ENCODE data around the gene ESR1.
"Not testable (repeated sequence)": the region's sequence is repeated elsewhere in the genome, so short reads cannot be mapped to it uniquely, and the experiment has no call there.

The ESR1 gene

GRCh38 chr6:152118678-152119077 lies 311.2 kb downstream of the ESR1 start:
- no peak overlapping the region for H3K27ac ChIP-seq
- DNase-seq (ENCODE audit: low read depth, low spot score): no peak

DNA sequence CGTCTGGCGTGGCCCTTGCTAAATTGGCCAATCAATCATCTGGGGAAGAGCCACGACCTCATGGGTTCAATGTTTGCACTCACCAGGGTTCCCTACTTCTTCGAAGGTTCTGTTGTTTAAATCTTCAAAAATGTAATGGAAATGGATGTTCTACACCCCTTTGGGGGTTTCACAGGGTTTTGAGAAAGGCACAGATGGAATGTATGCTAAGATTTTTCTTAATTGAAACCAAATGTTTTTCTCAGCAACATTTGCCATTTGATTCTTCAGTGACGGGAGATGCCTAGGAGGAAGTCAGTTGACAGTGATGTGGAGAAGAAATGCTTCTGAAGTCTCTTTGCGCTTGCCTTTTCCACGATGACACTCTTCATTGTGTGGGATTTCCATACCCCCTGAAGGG lies 312.3 kb downstream of the ESR1 start:
- no peak for DNase-seq (ENCODE audit: low read depth, low spot score)
- no peak overlapping the region for H3K27ac ChIP-seq

DNA sequence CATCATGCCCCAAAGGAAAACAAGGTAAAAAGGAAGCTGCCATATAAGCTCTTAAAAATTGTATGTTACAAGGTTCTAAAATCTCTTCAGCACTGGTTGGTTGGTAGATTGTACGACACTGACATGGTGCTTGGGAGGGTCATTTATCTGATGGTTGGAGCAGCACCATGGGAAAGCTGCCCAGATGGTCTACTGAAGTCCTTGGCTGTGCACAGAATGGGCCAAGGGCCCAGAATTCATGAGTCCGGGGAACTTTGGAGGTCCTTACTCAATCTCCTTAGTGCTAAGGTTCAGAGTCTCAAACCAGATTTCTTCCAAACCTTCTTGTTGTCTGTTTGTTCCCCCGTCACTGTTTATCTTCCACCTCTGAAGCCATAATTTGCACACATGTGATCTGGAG lies 314.4 kb downstream of the ESR1 start:
- no peak for DNase-seq (ENCODE audit: low read depth, low spot score)

DNA sequence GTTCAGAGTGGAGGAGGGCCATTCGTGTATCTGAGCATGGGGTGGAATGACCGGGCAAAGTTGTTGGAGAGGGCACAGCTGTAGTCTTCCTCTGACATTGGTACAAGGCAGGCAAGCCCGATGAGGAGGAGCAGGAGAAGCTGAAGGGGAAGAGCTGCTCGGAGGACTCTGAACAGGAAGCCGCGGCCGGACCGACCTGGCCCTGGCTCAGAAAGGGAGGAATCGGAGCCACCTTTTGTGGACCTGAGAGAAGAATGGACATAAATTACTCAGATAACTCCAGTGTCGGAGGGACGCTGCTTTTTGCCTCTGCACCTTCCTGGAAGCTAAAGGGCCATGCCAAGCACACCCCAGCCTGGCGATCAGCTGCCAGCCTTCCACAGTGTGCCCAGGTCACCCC lies 315.0 kb downstream of the ESR1 start:
- no peak overlapping the region for H3K27ac ChIP-seq

More for the DNA sequence above, 314.4 kb downstream of the ESR1 start:
- no peak overlapping the region for H3K27ac ChIP-seq

GRCh38 chr6:152123076-152123475 lies 315.6 kb downstream of the ESR1 start:
- DNase-seq (ENCODE audit: low read depth, low spot score): no peak
- no peak overlapping the region for H3K27ac ChIP-seq

More for the DNA sequence above, 315.0 kb downstream of the ESR1 start:
- no peak for DNase-seq (ENCODE audit: low read depth, low spot score)

DNA sequence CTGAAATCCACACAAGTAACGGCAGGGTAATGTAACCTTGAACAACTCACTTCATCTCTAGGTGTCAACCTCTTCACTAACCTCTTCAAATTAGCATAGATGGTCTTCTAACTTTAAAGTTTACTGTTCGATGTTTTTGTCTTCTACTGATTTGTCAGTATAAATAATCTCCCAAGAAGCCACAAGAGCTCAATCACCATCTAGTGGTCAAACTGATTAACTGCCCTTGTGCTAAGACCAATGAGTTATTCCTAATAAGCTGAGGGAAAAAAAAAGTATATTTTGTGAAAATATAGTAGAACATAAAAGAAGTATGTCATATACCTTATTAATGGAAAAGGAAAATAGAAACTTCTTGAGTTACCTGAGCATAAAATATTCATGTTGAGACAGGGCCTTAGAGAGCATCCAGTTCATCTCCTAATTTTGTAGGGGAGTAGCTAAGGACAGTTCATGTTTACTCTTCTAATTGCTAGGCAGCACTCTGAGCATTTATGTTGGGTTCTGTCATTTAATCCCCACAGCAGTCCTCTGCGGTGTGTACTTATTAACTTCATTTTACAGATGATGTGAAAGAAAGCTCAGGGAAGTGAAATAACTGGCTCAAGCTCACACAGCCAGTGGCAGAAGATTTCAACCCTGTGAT lies 317.1 kb downstream of the ESR1 start:
- no peak overlapping the region for H3K27ac ChIP-seq
- DNase-seq (ENCODE audit: low read depth, low spot score): no peak

DNA sequence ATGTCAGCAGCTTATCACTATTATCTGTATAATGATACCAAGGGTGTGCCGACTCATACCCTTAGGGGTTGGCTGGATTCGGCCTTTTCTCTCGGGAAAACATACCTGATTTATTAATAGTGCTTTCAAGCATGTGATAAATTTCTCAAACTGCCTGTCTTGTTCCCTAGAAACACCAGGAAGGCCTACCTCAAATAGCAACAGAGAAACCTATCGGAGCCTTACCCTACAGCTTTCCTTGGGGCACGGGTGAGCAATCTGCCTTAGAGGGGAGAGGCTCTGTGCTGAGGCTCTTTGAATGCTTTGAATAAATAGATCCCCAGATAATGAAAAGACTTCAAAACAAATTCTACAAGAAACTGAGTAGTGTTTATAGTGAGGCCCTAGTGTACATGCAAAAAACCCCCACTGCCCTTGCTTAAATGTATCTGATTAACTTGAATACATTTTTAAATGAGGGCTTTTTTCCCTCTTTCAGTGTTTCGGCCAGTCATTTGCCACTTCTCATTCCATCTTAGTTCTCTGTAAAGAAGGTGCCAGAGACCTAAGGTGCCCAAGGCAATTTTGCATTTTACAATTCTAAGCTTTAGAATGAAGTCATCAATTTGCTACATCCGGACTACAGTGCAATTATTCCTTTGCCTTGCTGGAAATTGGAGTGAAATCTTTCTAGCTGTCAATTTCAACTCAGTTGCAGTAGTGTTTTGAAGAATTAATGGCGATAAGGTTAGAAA lies 320.1 kb downstream of the ESR1 start:
- peak overlapping the region; percentile 61 for H3K27ac ChIP-seq
- peak; percentile 10 for DNase-seq (ENCODE audit: low read depth, low spot score)

DNA sequence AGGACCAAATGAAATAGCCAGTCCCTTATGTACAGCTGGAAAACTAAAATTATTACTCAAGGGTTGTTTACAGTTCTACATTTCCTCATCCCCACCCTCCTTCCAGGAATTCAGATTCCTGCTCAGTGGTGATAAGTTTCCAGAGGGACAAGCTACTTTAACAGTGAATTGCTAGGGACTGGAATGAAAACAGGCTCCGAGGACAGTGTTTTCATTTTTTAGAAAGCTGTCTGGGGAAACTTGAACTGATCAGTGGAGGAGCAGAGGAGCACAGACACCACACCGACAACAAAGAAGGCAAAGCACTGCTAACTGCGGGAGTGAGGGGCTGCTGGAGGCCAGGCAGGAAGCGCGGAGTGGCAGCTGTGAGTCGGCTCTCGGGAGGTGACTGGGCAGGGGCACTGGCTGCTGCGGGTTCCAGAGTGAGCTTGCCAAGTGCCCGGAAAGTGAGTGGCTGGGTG lies 322.2 kb downstream of the ESR1 start:
- peak overlapping the region; percentile 37 for H3K27ac ChIP-seq
- no peak for DNase-seq (ENCODE audit: low read depth, low spot score)

- DNase-seq (ENCODE audit: low read depth, low spot score): peak; percentile 8
- H3K27ac ChIP-seq: peak overlapping the region; percentile 37
Measured at GRCh38 chr6:152130441-152130840, 323.0 kb downstream of the ESR1 start.

GRCh38 chr6:152135755-152136448 lies 328.4 kb downstream of the ESR1 start:
- no peak for DNase-seq (ENCODE audit: low read depth, low spot score)
- no peak overlapping the region for H3K27ac ChIP-seq

- DNase-seq (ENCODE audit: low read depth, low spot score): no peak
- H3K27ac ChIP-seq: no peak overlapping the region
Measured at GRCh38 chr6:152136449-152136825, 329.0 kb downstream of the ESR1 start.

GRCh38 chr6:152138344-152138743 lies 330.9 kb downstream of the ESR1 start:
- not testable (repeated sequence) for H3K27ac ChIP-seq; DNase-seq (ENCODE audit: low read depth, low spot score)

DNA sequence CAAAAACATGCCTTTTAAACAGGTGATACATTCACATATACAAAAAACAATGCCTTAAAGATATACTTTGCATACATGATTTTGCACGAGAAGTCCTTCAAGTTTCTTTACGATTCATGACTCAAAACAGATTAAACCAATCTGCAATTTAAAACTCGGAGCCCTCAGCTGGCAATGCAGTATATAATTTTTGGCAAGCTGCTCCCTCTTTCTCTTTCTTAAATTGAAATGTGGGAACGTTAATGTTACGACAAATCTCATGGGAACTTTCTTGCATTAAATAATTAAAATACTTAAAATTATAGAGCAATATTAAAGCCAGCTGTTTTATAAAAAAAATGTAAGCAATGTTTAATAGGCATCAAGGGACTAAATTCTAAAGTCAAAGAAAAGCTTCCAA lies 334.6 kb downstream of the ESR1 start:
- DNase-seq (ENCODE audit: low read depth, low spot score): no peak
- no peak overlapping the region for H3K27ac ChIP-seq

DNA sequence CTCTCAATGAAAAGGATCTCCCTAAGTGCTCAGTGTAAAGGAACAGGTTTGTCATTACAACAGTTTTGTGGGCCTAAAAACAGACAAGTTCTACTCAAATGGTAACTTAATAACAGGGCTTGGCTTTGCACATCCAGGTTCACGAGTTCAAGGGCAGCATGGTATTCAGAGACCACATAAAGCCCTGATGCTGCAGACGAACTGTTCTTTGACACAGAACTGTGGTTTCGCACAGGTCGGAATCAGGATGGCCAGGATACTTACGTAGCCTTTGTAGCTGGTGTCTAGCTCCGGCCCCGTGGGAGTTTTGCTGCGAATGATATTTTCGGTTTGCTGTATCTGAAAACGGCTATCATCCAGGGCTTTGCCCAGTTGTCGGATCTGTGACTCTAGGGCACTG lies 335.9 kb downstream of the ESR1 start:
- H3K27ac ChIP-seq: no peak overlapping the region
- DNase-seq (ENCODE audit: low read depth, low spot score): no peak

- no peak for DNase-seq (ENCODE audit: low read depth, low spot score)
- H3K27ac ChIP-seq: no peak overlapping the region
Measured at GRCh38 chr6:152146385-152146784, 338.9 kb downstream of the ESR1 start.

GRCh38 chr6:152147269-152147668 lies 339.8 kb downstream of the ESR1 start:
- H3K27ac ChIP-seq: no peak overlapping the region
- no peak for DNase-seq (ENCODE audit: low read depth, low spot score)

DNA sequence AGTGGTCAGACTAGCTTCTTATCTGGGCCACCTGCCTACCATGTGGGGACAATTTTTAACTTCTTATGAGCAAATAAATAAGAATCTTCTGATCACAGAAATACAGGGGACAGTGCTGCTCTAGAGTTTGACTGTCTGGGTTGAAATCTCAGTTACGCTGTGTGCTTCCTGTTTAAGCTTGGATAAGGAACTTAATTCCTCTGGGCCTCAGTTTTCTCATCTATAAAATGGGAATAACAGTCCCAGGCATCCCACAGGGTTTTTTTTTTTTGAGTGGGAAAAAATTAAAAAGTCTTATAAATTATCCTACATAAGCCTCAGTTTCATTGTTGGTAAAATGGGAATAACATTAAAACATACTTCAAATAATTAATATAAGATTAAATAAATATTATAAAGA lies 340.9 kb downstream of the ESR1 start:
- no peak for DNase-seq (ENCODE audit: low read depth, low spot score)
- no peak overlapping the region for H3K27ac ChIP-seq

DNA sequence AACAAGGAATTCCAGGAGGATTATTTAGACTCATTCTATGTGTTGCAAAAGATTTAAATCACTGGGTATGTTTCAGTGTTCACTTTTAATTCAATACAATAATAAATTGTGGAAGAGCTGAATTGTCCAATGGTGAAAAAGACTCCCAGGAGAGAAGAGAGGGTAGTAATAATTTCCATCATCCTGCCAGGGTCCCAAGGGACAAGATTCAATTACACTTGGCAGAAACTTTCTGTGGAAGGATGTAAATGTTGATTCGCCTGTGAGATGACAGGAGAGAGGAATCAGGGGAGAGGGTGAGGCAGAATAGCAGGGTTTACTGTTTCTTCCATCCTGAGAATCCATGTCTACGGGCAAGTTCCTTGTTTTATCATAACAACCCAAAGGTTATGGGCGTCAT lies 342.7 kb downstream of the ESR1 start:
- H3K27ac ChIP-seq: no peak overlapping the region
- DNase-seq (ENCODE audit: low read depth, low spot score): no peak

GRCh38 chr6:152151920-152152319 lies 344.4 kb downstream of the ESR1 start:
- no peak for DNase-seq (ENCODE audit: low read depth, low spot score)
- no peak overlapping the region for H3K27ac ChIP-seq

DNA sequence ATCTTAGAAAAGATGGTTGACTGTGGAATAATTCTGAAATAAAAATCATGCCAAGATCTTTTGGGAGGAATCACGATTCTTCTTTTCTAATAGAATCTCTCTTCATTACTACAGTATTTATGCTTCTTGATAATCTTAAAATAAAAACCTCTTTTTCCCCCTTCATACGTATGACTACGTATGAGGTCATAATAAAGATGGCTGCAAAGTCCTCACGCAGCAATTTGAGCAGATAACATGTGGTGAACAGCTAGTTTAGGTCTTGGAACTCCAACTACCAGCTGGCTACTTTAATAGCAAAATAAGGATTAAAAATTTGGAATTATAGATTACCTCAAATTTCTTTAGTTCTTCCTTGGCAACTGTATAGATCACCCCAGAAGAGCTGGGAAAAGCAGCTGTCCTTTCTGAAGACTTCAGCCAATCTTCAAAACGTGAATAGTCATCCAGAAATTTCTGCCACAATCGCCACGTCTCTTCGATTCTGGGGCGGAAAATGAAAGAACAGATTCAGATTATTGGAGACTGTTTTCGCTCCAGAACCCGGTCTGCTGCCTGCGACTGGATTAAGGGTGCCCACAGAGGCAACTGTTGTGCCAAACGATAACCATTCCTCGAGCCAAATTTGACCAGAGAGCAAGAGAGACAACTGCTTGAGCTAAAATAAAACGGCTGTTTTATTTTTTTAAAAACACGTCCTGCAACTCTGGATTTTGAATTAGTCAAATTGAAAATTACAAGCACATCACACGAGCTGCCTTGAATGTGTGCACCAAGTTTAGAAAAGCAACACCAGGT lies 347.3 kb downstream of the ESR1 start:
- no peak overlapping the region for H3K27ac ChIP-seq
- no peak for DNase-seq (ENCODE audit: low read depth, low spot score)

DNA sequence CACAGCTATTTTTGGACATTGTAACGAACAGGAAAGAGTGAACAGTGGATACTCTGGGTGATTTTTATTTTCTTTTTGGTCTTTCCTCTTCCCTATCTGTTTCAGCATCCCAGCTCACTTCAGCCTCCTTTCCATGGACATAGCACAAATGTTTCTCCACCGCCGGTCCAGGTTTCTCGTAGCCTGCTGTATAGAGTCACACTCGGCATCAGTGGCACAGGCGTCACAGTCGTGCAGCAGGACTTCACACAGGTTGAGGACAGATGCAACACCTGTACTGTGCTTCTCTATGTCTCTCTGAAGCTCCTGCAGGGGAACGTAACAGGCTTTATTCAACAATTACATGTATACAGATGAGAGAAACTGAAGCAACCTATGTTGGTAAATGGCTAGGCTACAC lies 348.3 kb downstream of the ESR1 start:
- no peak for DNase-seq (ENCODE audit: low read depth, low spot score)
- no peak overlapping the region for H3K27ac ChIP-seq

Data from epithelial cell of prostate (primary cell).